DOHH2 (cell line): Measurements from ENCODE around the gene PRKAB1.

ENCODE experiments used
- H3F3A ChIP-seq: fragments of 200-600 bp; sonication (generic), shearing (Covaris generic); 2 replicates; pipeline ENCODE4 v1.6.0; 2016; ENCODE audit warnings: antibody characterized with exemption, mild to moderate bottlenecking; ENCODE audit not compliant: control insufficient read depth, insufficient read depth
- H3K27ac ChIP-seq: fragments of 200-600 bp; sonication (generic); 2 replicates; pipeline ENCODE4 v1.5.1; 2014; ENCODE audit warnings: low read depth, mild to moderate bottlenecking, low read length, moderate library complexity
- H3K27me3 ChIP-seq: fragments of 200-600 bp; sonication (generic); 2 replicates; pipeline ENCODE4 v1.6.1; 2014; ENCODE audit warnings: mild to moderate bottlenecking, low read length, mixed read lengths; ENCODE audit not compliant: control insufficient read depth
- H3K36me3 ChIP-seq: fragments of 200-600 bp; sonication (generic); 2 replicates; pipeline ENCODE4 v1.6.1; 2014; ENCODE audit warnings: mild to moderate bottlenecking, low read length, moderate library complexity, mixed read lengths; ENCODE audit not compliant: control insufficient read depth
- H3K4me1 ChIP-seq: fragments of 200-600 bp; sonication (generic); 2 replicates; pipeline ENCODE4 v1.6.1; 2014; ENCODE audit warnings: mild to moderate bottlenecking, low read length, mixed read lengths; ENCODE audit not compliant: control insufficient read depth
- H3K4me2 ChIP-seq: fragments of 200-600 bp; sonication (generic); 2 replicates; pipeline ENCODE4 v1.6.0; 2014; ENCODE audit warnings: mild to moderate bottlenecking, low read length, moderate library complexity
- H3K4me3 ChIP-seq: fragments of 200-600 bp; sonication (generic); 2 replicates; pipeline ENCODE4 v1.5.1; 2014; ENCODE audit warnings: mild to moderate bottlenecking, low read length, mixed read lengths
- H3K79me2 ChIP-seq: fragments of 200-600 bp; sonication (generic); 2 replicates; pipeline ENCODE4 v1.6.1; 2014; ENCODE audit warnings: mild to moderate bottlenecking, low read length, mixed read lengths; ENCODE audit not compliant: control insufficient read depth
- H3K9me2 ChIP-seq: fragments of 200-600 bp; sonication (generic); replicated peaks from 2 replicates; pipeline ENCODE4 v1.6.1; 2014; ENCODE audit warnings: mild to moderate bottlenecking, low read length, mixed read lengths; ENCODE audit not compliant: control insufficient read depth
- H3K9me3 ChIP-seq: fragments of 200-600 bp; sonication (generic); 2 replicates; pipeline ENCODE4 v1.6.1; 2014; ENCODE audit warnings: antibody characterized with exemption, low read length, mixed read lengths; ENCODE audit not compliant: control insufficient read depth, insufficient read depth
- H4K20me1 ChIP-seq: fragments of 200-600 bp; sonication (generic); 2 replicates; pipeline ENCODE4 v1.6.0; 2014; ENCODE audit warnings: low read depth, mild to moderate bottlenecking, antibody characterized with exemption, low read length, moderate library complexity; ENCODE audit not compliant: control insufficient read depth, insufficient read depth
- CTCF ChIP-seq: fragments of 200-600 bp; sonication (generic); IDR thresholded peaks from one replicate; pipeline ENCODE4 v1.5.1; 2014; ENCODE audit warnings: antibody characterized with exemption, mild to moderate bottlenecking, low read depth, low read length; ENCODE audit not compliant: poor library complexity, severe bottlenecking
- EZH2phosphoT487 ChIP-seq: fragments of 200-600 bp; sonication (generic); IDR thresholded peaks from 2 replicates; pipeline ENCODE4 v1.6.1; 2017; ENCODE audit warnings: borderline replicate concordance, mild to moderate bottlenecking, antibody characterized with exemption, low read length, moderate library complexity, mixed read lengths

PRKAB1 gene

GRCh38 chr12:119713551-119714031, 45.7 kb downstream of the PRKAB1 start:
- H3K79me2 ChIP-seq: no peaks in the 10 kb centered on the region

DNA sequence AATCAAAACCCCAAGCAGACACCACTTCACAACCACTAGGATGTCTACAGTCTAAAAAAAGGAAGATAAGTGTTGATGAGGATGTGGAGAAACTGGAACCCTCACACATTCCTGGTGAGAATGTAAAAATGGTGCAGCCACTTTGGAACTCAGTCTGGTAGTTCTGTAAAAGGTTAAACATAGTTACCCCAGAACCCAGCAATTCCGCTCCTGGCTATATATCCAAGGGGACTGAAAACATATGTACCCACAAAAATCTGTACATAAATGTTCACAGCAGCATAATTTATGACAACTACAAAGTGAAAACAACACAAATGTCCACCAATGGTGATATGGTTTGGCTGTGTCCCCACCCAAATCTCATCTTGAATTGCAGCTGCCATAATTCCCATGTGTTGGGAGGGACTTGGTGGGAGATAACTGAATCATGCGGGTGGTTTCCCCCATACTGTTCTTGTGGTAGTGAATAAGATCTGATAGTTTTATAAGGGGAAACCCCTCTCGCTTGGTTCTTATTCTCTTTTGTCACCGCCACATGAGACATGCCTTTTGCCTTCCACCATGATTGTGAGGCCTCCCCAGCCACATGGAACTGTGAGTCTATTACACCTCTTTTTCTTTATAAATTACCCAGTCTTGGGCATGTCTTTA, 46.8 kb downstream of the PRKAB1 start:
- TF ChIP-seq EZH2phosphoT487 (no peak), CTCF (no peak)
- no peak overlapping the region for H3K27ac ChIP-seq
- no peak overlapping the region for H3K4me3 ChIP-seq
- no peak overlapping the region for H3K4me2 ChIP-seq
- H3K27me3 ChIP-seq: no peaks in the 10 kb centered on the region
- H3K9me3 ChIP-seq: no peaks in the 10 kb centered on the region
- no peaks in the 10 kb centered on the region for H4K20me1 ChIP-seq
- H3K4me1 ChIP-seq: no peaks in the 10 kb centered on the region
- H3K36me3 ChIP-seq: peaks cover 87% of the 10 kb centered on the region
- no peaks in the 10 kb centered on the region for H3F3A ChIP-seq
- H3K9me2 ChIP-seq: no peaks in the 10 kb centered on the region
- no peaks in the 10 kb centered on the region for H3K79me2 ChIP-seq

More at GRCh38 chr12:119713551-119714031, 45.7 kb downstream of the PRKAB1 start:
- Histone ChIP-seq H3K27me3 (no peaks in the 10 kb centered on the region), H3F3A (no peaks in the 10 kb centered on the region), H3K4me3 (no peak overlapping the region), H3K9me3 (no peaks in the 10 kb centered on the region), H3K4me1 (no peaks in the 10 kb centered on the region), H3K9me2 (no peaks in the 10 kb centered on the region), H4K20me1 (no peaks in the 10 kb centered on the region), H3K36me3 (peaks cover 87% of the 10 kb centered on the region), H3K27ac (no peak overlapping the region), H3K4me2 (no peak overlapping the region)
- TF ChIP-seq EZH2phosphoT487: no peak
- no peak for TF ChIP-seq CTCF

DNA sequence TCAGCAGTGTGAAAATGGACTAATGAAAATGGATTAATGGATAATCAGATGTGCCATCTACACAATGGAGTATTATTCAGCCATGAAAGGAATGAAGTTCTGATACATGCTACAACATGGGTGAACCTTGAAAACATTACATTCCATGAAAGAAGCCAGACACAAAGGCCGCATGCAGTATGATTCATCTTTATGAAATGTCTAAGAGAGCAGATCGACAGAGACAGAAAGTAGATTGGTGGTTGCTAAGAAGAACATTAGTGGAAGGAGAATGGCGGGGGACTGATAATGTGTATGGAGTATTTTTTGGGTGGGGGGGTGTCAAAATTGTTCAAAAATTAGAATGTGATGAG, 47.3 kb downstream of the PRKAB1 start:
- no peaks in the 10 kb centered on the region for H4K20me1 ChIP-seq

More for the DNA sequence above, 47.3 kb downstream of the PRKAB1 start:
- TF ChIP-seq EZH2phosphoT487 (no peak), CTCF (no peak)
- Histone ChIP-seq H3K4me3 (no peak overlapping the region), H3K4me1 (no peaks in the 10 kb centered on the region), H3K27me3 (no peaks in the 10 kb centered on the region), H3K79me2 (no peaks in the 10 kb centered on the region), H3K36me3 (peaks cover 87% of the 10 kb centered on the region), H3K9me3 (no peaks in the 10 kb centered on the region), H3K9me2 (no peaks in the 10 kb centered on the region), H3F3A (no peaks in the 10 kb centered on the region), H3K4me2 (no peak overlapping the region), H3K27ac (no peak overlapping the region)
